GM13977 (cell line): Measurements from ENCODE around the gene DAG1.

Experiments used
- DNase-seq: peaks from one replicate; pipeline ENCODE4 v3.0.0; 2012; ENCODE audit warnings: low spot score
- in situ Hi-C: fragments of 300-500 bp; cut with MboI; formaldehyde crosslinking; loops from one replicate; pipeline ENCODE4 v1.12.0; 2022; ENCODE audit warnings: low sequenced_read_pairs, low pct_unique_long_range_greater_than_20kb, mixed read lengths, inconsistent platforms; ENCODE audit not compliant: unreplicated experiment
- TF ChIP-seq, protein P1 (sequence below): IDR thresholded peaks from 2 replicates; pipeline ENCODE4 v1.5.1; 2012; ENCODE audit warnings: mild to moderate bottlenecking, control low read depth; ENCODE audit not compliant: insufficient read depth; ENCODE audit errors: extremely low read depth, missing control alignments

Gene DAG1

DNA sequence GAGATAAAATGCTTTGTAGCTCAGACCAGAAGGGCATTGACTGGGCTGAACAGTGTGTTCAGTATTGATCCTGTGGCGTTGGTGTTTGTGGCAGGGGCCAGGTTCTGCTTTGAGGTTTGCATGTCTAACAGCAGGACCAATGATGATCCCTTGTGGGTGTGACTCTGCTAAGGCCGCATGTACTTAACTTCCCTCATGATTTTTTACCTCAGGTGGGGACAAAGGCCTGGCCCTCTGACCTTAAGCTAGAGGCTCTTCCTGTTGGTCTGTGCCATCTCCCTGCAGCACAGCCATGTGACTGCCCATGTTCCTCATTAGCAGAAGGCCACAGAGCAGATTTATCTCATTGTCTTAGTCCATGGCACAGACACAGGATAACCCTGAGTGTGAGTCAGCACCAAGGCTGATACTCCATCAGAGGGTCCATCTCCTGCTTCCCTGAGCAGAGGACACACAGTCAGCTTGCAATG is 49.9 kb downstream of the DAG1 start:
- in situ Hi-C loops: no loop called here
- DNase-seq: no peak
- TF ChIP-seq, protein P1, sequence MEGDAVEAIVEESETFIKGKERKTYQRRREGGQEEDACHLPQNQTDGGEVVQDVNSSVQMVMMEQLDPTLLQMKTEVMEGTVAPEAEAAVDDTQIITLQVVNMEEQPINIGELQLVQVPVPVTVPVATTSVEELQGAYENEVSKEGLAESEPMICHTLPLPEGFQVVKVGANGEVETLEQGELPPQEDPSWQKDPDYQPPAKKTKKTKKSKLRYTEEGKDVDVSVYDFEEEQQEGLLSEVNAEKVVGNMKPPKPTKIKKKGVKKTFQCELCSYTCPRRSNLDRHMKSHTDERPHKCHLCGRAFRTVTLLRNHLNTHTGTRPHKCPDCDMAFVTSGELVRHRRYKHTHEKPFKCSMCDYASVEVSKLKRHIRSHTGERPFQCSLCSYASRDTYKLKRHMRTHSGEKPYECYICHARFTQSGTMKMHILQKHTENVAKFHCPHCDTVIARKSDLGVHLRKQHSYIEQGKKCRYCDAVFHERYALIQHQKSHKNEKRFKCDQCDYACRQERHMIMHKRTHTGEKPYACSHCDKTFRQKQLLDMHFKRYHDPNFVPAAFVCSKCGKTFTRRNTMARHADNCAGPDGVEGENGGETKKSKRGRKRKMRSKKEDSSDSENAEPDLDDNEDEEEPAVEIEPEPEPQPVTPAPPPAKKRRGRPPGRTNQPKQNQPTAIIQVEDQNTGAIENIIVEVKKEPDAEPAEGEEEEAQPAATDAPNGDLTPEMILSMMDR: no peak

DNA sequence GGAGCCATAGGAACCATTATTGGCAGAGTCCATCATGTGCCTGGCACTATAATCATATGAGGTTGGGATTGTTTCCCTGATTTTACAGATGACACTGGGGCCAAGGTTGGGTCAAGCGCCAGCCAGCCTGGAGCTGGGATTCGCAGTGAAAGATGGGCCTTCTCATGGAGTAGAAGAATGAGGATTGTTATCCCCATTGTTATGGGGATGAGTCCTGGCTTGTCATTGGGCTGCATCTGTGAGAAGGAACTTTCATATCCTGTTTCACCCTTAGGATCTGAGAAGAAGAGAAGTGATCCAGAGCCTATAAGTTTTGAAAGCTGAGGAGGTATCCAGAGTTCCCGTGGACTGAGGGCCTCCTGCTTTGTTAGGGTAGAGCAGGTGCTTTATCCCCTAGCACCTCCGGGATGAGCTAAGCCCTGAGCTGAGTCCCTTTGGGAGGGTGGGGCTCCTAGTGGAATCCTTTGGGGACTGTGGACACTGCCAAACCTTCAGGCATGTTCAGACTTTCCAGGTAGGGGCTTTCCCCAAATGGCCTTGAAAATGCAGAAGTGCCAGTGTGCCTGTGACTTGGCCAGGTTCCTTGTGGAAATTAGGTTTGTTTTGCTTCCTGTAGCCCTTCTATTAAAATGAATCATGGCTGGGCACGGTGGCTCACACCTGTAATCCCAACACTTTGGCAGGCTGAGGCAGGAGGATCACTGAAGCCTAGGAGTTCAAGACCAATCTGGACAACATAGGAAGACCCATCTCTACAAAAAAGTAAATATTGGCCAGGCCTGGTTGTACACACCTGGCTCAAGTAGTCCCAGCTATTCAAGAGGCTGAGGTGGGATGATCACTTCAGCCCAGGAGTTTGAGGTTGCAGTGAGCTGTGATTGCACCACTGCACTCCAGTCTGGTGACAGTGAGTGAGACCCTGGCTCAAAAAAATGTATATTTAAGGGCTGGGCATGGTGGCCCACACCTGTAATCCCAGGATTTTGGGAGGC is 54.0 kb downstream of the DAG1 start:
- in situ Hi-C loops: no loop called here
- DNase-seq: no peak
- TF ChIP-seq, protein P1: no peak

DNA sequence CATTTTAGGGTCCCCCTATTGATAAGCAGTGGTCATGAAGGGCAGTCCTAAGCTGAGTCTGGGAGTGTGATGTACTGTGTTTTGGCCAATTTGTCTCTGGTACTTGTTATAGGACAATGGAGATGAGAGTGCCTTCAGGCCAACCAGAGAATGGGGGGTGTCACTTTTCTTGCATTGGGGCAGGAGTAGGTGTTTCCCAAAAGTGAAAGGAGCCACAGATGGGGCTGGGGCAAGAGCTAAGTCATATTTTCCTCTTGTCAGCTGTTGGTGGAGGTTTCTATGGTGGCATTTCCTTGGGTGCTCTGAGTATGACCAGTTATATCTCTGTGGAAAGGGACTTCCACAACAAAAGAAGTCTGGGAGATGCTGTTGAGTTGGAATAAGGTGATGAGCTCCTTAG is 59.5 kb downstream of the DAG1 start:
- DNase-seq: peak; percentile 43
- in situ Hi-C loops: no loop called here
- TF ChIP-seq, protein P1: no peak

DNA sequence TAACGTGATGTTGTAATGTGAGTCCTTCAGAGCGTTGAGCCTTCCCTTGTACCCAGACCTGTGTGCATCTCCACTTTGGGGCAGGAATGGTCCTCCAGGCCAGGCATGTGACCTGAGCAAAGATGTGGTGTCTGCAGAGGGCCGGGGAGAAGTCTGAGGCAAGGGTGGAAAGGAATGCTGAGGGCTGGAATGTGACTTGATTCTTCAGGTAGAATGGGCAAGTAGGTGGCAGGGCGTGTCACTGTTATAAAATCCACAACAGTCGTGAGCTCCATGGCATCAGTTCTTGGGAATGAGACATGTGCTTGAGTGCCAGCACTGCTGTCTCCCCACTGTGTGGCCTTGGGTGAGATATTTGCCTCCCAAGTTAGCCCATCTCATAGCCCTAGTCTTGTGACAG is 60.2 kb downstream of the DAG1 start:
- in situ Hi-C loops: no loop called here
- TF ChIP-seq, protein P1: no peak
- no peak for DNase-seq

DNA sequence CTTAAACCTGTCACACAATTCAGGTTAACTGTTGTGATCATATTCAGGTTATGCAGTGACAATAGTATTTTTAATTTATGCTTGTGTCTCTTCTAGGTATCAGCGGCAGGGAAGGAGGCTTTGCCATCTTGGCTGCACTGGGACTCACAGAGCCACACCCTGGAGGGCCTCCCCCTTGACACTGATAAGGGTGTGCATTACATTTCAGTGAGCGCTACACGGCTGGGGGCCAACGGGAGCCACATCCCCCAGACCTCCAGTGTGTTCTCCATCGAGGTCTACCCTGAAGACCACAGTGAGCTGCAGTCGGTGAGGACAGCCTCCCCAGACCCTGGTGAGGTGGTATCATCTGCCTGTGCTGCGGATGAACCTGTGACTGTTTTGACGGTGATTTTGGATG is 60.6 kb downstream of the DAG1 start:
- in situ Hi-C loops: no loop called here
- TF ChIP-seq, protein P1: no peak
- DNase-seq: no peak

DNA sequence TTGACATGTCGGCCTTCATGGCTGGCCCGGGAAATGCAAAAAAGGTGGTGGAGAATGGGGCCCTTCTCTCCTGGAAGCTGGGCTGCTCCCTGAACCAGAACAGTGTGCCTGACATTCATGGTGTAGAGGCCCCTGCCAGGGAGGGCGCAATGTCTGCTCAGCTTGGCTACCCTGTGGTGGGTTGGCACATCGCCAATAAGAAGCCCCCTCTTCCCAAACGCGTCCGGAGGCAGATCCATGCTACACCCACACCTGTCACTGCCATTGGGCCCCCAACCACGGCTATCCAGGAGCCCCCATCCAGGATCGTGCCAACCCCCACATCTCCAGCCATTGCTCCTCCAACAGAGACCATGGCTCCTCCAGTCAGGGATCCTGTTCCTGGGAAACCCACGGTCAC is 61.2 kb downstream of the DAG1 start:
- TF ChIP-seq, protein P1: no peak
- in situ Hi-C loops: no loop called here
- DNase-seq: no peak
